ENCODE results near the gene MICU1.
A peak's percentile ranks its signal among the peaks of the same experiment; 100 is the strongest.
"Not testable (repeated sequence)": the region's sequence is repeated elsewhere in the genome, so short reads cannot be mapped to it uniquely, and the experiment has no call there.

The MICU1 gene, protein sequence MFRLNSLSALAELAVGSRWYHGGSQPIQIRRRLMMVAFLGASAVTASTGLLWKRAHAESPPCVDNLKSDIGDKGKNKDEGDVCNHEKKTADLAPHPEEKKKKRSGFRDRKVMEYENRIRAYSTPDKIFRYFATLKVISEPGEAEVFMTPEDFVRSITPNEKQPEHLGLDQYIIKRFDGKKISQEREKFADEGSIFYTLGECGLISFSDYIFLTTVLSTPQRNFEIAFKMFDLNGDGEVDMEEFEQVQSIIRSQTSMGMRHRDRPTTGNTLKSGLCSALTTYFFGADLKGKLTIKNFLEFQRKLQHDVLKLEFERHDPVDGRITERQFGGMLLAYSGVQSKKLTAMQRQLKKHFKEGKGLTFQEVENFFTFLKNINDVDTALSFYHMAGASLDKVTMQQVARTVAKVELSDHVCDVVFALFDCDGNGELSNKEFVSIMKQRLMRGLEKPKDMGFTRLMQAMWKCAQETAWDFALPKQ

GRCh38 chr10:72625608-72626443 lies at the start of gene MICU1:
Gene MICU1, minus strand, starts transcription at chr10:72626079. Its CDS starts 59,286 bp downstream, at chr10:72566793.
- peak; percentile 95 for DNase-seq

DNA sequence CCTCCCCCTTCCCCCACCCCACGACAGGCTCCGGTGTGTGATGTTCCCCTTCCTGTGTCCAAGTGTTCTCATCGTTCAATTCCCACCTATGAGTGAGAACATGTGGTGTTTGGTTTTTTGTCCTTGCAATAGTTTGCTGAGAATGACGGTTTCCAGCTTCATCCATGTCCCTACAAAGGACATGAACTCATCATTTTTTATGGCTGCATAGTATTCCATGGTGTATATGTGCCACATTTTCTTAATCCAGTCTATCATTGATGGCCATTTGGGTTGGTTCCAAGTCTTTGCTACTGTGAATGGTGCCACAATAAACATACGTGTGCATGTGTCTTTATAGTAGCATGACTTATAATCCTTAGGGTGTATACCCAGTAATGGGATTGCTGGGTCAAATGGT lies 48.3 kb upstream of the MICU1 start:
- not testable (repeated sequence) for DNase-seq

DNA sequence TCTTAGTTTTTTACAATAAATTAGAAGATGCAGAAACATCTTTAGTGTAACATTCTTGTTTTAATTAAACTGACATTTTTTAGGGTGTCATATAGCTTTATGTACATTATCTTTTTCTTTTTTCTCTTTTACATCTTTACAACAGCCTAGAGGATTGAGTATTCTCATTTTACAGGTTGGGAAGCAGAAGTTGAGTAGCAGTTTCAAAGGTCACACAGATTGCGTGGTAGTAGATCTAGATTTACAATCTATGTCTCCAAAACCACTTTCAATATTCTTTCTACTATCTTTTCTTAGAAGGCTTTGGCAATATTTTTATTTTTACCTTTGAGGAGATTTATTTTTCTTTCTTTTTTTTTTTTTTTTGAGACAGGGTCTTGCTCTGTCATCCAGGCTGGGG lies 47.4 kb upstream of the MICU1 start:
- no peak for DNase-seq

DNA sequence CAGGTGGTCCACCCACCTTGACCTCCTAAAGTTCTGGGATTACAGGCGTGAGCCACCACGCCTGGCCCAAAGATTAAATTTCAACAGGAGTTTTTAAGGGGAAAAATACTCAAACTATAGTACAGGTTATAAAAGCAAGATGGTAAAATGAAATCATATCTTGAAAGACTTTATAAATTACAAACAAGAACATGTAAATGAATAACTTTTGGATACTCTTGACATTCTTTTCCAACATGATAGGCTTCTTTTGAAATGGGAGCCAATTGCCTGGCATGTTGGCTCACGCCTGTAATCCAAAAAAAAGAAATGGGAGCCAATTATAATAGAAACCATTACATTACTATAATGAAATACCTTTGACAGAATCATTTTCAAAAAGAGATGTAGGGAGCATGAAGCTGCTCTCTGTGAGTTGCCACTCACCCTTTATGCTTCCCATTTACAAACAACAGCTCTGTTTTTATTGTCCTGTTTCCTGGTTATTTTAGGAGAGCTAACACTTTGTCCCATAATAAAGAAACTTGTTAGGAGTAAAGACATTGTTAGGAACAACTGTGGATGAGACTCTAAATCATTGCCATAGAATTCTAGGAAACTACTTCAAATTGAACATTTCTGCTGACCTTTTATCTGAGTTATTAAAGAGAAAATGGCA lies 41.5 kb upstream of the MICU1 start:
- DNase-seq: no peak

DNA sequence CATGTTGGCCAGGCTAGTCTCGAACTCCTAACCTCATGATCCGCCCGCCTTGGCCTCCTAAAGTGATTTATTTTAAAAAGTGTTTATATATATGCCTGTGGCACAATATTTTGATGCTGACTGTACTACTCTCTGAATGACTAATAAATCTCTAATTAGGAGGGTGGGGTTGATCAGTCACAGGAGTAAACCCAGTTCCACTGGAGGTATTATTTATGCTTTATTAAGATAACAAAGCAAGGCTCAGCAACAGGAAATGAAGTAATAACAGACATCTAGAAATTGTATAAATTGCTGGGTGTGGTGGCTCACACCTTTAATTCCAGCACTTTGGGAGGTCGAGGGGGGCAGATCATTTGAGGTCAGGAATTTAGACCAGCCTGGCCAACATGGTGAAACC lies 40.0 kb upstream of the MICU1 start:
- no peak for DNase-seq

- DNase-seq: no peak
Observed at GRCh38 chr10:72663971-72664370, 38.1 kb upstream of the MICU1 start.

- DNase-seq: no peak
Observed at GRCh38 chr10:72661431-72661830, 35.6 kb upstream of the MICU1 start.

DNA sequence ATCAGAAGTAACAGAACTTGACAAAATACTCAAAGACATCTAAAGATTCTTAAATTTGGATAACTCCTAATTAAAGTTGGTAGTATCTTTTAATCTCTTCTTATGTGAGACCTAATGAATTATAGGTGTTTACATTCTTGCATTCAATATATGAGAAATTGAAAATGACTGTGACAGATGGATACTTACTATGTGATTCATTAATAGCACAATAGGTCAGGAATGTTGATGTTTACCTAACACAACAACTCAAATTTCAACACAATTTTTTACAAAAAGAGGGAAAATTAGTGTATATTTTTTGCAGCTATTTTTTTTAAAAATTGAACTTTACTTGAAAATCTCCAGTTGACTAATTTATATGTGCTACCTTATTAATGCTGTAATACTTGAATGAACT lies 34.3 kb upstream of the MICU1 start:
- DNase-seq: no peak

DNA sequence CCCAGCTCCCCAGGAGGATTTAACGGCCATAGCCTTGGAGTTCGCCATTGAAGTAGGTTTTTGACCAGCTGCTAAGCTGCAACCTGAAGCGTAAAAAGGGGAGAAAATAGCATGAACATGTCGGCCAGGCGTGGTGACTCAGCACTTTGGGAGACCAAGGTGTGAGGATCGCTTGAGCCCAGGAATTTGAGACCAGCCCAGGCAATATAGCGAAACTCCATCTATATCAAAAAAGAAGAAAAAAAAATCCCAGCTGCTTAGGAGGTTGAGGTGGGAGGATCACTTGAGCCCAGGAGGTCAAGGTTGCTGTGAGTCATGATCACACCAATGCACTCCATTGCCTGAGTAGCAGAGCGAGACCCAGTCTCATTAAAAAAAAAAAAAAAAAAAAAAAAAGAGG lies 33.8 kb upstream of the MICU1 start:
- DNase-seq: no peak

DNA sequence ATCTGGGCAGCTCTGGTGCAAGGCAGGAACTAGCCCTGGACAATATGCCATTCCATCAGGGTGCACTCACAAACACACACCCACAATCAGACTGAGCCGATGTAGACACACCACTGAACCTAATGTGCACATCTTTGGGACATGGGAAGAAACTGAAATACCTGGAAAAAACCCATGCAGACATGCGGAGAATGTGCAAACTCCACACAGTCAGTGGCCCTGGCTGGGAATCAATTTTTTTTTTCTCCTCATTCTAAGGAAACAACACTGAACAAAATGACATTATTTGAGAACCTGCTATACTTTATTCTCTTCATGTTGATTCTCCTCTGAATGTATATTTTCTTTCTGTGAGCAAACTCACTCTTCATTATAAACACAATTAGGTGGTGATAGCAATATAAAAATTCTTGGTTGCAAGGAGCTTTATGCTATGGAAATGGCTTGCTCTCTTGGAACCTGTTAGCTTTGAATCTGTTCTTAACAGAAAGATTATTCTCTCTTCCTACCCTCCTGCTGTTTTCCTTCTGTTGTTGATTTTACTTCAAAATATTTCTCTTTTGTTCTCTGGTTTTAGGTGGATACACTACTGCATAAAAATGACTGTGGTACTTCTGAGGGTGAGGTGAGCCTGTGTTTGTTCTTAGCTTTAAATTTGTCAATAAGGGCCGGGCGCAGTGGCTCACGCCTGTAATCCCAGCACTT lies 33.0 kb upstream of the MICU1 start:
- DNase-seq: no peak

DNA sequence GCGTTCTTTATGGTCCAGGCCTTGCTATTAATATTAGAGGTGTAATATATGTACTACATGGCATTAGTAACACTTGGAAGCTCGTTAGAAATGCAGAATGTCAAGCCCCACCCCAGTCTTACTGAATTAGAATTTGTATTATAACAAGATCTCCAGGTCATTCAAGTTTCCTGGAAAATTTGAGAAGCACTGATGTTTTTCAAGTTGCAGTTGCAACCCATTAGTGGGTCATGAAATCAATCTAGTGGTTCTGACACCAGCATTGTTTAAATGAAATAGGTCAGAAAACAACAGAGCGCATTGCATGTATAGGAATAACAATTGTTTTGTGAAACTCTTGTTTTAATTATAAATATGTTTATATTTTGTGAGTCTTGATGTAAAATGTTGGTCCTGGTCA lies 28.8 kb upstream of the MICU1 start:
- DNase-seq: no peak

DNA sequence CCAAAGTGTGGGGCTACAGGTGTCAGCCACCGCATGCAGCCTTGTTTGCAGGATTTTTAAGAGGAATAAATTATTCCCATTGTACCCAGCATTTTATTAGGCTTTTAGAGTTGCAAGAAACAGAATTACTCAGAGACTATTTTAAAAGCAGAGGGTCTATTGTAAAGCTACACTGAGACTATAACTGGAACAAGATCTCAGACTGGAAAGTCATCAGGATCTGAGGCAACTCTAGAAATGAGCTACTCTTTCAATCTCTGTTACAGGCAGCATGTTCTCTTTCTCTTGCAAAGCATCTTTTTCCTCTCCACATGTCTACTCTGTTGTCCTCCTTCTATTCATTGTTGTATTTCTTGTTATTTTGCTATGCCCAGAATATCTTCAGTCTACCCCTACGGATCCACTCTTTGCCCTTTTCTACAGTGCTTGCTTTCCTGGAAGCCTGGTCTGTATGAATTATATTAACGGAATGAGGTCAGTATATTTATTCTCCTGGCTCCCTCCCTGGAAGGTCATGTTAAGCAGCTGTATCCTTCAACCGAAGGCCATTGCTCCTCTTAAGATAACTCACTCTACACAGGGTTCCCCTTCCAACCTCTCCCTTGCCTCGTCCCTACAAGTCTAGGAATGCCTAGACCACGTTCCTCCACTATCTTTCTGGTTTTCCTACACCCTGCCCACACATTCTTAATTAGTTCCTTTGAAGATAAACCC lies 27.7 kb upstream of the MICU1 start:
- DNase-seq: no peak

DNA sequence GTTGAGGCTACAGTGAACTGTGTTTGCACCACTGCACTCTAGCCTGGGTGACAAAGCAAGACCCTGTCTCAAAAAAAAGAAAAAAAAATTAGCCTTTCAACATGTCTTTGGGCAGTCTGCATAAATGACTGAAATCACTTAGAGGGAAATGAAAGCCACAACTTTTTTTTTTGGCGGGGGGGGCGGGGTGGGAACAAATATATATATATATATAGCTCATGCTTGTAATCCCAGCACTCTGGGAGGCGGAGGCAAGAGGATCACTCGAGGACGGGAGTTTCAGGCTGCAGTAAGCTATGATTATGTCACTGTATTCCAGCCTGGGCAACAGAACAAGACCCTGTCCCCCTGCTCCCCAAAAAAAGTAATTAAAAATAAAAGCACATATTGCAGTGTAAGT lies 23.4 kb upstream of the MICU1 start:
- no peak for DNase-seq

- DNase-seq: no peak
Observed at GRCh38 chr10:72648301-72648700, 22.4 kb upstream of the MICU1 start.

DNA sequence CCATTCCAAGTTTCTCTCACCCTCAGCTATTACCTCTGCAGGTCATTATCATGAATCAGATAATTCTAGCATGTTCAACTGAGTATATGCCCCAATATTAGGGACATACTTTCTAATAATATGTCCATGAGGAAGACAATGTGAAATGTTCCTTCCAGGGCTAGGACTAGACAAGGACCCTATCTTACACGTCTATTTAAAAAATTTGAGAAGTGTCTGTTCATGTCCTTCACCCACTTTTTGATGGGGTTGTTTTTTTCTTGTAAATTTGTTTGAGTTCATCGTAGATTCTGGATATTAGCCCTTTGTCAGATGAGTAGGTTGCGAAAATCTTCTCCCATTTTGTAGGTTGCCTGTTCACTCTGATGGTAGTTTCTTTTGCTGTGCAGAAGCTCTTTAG lies 21.1 kb upstream of the MICU1 start:
- DNase-seq: not testable (repeated sequence)

GRCh38 chr10:72645263-72645858 lies 19.5 kb upstream of the MICU1 start:
- DNase-seq: no peak

GRCh38 chr10:72642318-72642717 lies 16.4 kb upstream of the MICU1 start:
- DNase-seq: no peak

DNA sequence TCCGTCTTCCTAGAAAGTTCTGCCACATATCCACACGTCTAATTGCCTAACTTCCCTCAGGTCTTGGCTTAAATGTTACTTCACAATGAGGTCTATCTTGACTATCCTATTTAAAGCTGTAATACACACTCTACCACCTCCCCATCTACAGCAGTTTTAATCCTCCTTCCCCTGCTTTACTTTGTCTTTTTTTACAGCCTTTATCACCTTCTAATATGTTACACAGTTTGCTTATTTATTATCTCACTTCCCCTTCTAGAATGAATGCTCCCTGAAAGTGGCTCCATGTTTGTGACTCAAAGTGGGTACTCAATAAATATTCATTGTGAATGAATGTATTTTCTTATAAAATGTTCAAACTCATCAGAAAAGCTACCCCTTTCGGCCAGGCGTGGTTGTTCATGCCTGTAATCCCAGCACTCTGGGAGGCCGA lies 13.6 kb upstream of the MICU1 start:
- DNase-seq: no peak

GRCh38 chr10:72638586-72639440 lies 12.9 kb upstream of the MICU1 start:
- no peak for DNase-seq

DNA sequence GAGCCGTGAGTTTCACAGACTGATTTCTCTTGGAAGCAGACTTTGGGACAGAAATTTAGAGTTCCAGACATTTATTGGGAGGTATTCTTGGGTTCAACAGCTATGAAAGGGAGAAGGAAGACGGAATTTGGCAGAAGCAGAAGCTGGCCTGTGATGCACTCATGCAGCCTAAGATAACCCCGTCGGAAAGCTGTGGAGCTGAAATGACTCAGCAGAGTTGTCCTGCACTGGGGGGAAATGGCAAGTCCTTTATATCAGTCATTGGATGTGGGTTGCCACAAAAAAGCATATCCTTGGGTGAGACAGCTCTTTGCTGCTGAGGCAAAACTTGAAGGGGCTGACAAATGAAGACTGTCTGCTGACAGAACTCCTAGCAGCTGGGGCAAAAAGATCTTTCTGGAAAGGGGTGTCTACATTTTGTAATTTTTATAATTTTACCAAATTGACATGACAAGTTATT lies 11.5 kb upstream of the MICU1 start:
- DNase-seq: no peak

DNA sequence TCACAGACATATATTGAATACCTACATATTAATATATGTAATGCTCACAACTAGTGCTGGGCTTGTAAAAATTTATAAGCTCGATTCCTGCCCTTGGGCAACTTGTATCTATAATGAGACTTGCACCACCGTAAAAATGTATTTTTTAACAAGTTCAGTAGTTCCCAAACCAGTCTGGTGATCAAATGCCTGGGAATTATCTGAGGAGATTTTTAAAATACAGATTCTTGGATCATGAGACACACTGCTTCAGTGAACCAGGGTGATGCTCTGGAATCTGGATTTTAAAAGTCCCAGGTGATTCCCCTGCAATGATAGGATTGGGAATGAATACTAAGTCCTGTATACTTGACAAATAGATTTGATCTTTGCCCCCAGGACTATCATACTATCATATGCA lies 4.3 kb upstream of the MICU1 start:
- no peak for DNase-seq
